IMR-90 (cell line): ENCODE data around the gene FEM1B. TPM values are rescaled to one million over a fixed set of nuclear protein-coding genes. Genes with fewer than 3 reads are reported as not detected.

Experiments
- ATAC-seq: fragments of 200-7000 bp; cut with Tn5 transposase; 2 replicates; pipeline ENCODE4 v1.9.1; 2020; ENCODE audit warnings: low read depth, mild to moderate bottlenecking, moderate library complexity
- BruUV-seq: library from RNA; stranded (reverse); fragments of 400-500 nt; replicated peaks from 2 replicates; lab custom pipeline; 2021; lab: Mats Ljungman, UMichigan
- CTCF ChIA-PET: fragments of 300-600 bp; formaldehyde crosslinking; extraction: SDS; loops from one replicate; lab custom pipeline; 2021; ENCODE audit warnings: antibody characterized with exemption; lab: Yijun Ruan, JAX
- POLR2A ChIA-PET: fragments of 300-600 bp; sonication (Branson Sonifier 250); formaldehyde crosslinking; loops from one replicate; lab custom pipeline; 2022; ENCODE audit warnings: antibody characterized with exemption; ENCODE audit not compliant: unreplicated experiment; lab: Charles Lee
- DNase-seq: peaks from one replicate; pipeline ENCODE4 v3.0.0; 2013
- H2AFZ ChIP-seq: replicated peaks from 2 replicates; pipeline ENCODE3; 2013; ENCODE audit warnings: low read length, mild to moderate bottlenecking; ENCODE audit not compliant: poor library complexity
- H2AK5ac ChIP-seq: 2 replicates; pipeline ENCODE4 v1.6.1; 2013; ENCODE audit warnings: low read depth, low read length, inconsistent platforms
- H2AK9ac ChIP-seq: replicated peaks from 2 replicates; pipeline ENCODE3; 2013; ENCODE audit warnings: mild to moderate bottlenecking, low read depth, low read length, moderate library complexity; ENCODE audit not compliant: poor library complexity
- H2BK120ac ChIP-seq: 2 replicates; pipeline ENCODE4 v1.6.1; 2013; ENCODE audit warnings: low read depth, low read length, inconsistent platforms
- H2BK15ac ChIP-seq: 3 replicates; pipeline ENCODE4 v1.6.1; 2013; ENCODE audit warnings: low read depth, low read length, inconsistent platforms
- H2BK20ac ChIP-seq: 2 replicates; pipeline ENCODE4 v1.6.1; 2013; ENCODE audit warnings: low read depth, mild to moderate bottlenecking, inconsistent platforms, low read length, moderate library complexity
- H2BK5ac ChIP-seq: 2 replicates; pipeline ENCODE4 v1.6.1; 2013; ENCODE audit warnings: mild to moderate bottlenecking, low read depth, low read length, inconsistent platforms; ENCODE audit not compliant: poor library complexity, severe bottlenecking
- H3K14ac ChIP-seq: replicated peaks from 2 replicates; pipeline ENCODE4 v1.6.1; 2013; ENCODE audit warnings: low read depth, low read length, inconsistent platforms
- H3K18ac ChIP-seq: 2 replicates; pipeline ENCODE4 v1.6.1; 2013; ENCODE audit warnings: low read depth, low read length, control low read depth
- H3K23ac ChIP-seq: 2 replicates; pipeline ENCODE4 v1.6.1; 2013; ENCODE audit warnings: low read depth, low read length, inconsistent platforms
- H3K27ac ChIP-seq: 2 replicates; pipeline ENCODE4 v1.5.1; 2013; ENCODE audit warnings: mild to moderate bottlenecking, control low read depth, low read length; ENCODE audit not compliant: insufficient read depth
- H3K27me3 ChIP-seq: 2 replicates; pipeline ENCODE4 v1.6.1; 2013; ENCODE audit warnings: low read length; ENCODE audit not compliant: control insufficient read depth, insufficient read depth
- H3K36me3 ChIP-seq: 2 replicates; pipeline ENCODE4 v1.6.1; 2013; ENCODE audit warnings: low read length, mixed read lengths; ENCODE audit not compliant: control insufficient read depth, insufficient read depth
- H3K4ac ChIP-seq: 2 replicates; pipeline ENCODE4 v1.6.1; 2013; ENCODE audit warnings: low read depth, low read length, inconsistent platforms
- H3K4me1 ChIP-seq: 2 replicates; pipeline ENCODE4 v1.6.1; 2013; ENCODE audit warnings: low read length, mixed read lengths; ENCODE audit not compliant: control insufficient read depth, insufficient read depth
- H3K4me2 ChIP-seq: 2 replicates; pipeline ENCODE4 v1.6.1; 2013; ENCODE audit warnings: low read depth, mild to moderate bottlenecking, control low read depth, low read length, moderate library complexity
- H3K4me3 ChIP-seq: 2 replicates; pipeline ENCODE4 v1.5.1; 2013; ENCODE audit warnings: low read depth, mild to moderate bottlenecking, control low read depth, low read length, moderate library complexity; ENCODE audit not compliant: insufficient read depth
- H3K56ac ChIP-seq: 2 replicates; pipeline ENCODE4 v1.6.1; 2013; ENCODE audit warnings: low read length, inconsistent platforms; ENCODE audit not compliant: insufficient read depth; ENCODE audit errors: extremely low read depth
- H3K79me1 ChIP-seq, 2 experiments: 2 replicates each; pipeline ENCODE4 v1.6.1; 2013; ENCODE audit warnings: low read length in 2 of 2, inconsistent platforms in 1 of 2, low read depth in 1 of 2
- H3K9ac ChIP-seq: 2 replicates; pipeline ENCODE4 v1.6.1; 2013; ENCODE audit warnings: low read depth, low read length, control low read depth
- H3K9me1 ChIP-seq: 2 replicates; pipeline ENCODE4 v1.6.1; 2013; ENCODE audit warnings: low read length, inconsistent platforms; ENCODE audit not compliant: insufficient read depth
- H3K9me3 ChIP-seq: 2 replicates; pipeline ENCODE4 v1.6.1; 2013; ENCODE audit warnings: low read length; ENCODE audit not compliant: control insufficient read depth, insufficient read depth
- H4K20me1 ChIP-seq: 2 replicates; pipeline ENCODE4 v1.6.1; 2013; ENCODE audit warnings: low read length, inconsistent platforms; ENCODE audit not compliant: insufficient read depth
- H4K5ac ChIP-seq: 2 replicates; pipeline ENCODE4 v1.6.1; 2013; ENCODE audit warnings: mild to moderate bottlenecking, low read depth, low read length, control low read depth
- H4K8ac ChIP-seq, 2 experiments: 2 replicates each; pipeline ENCODE4 v1.6.1; 2013; ENCODE audit warnings: low read depth in 2 of 2, low read length in 2 of 2, control low read depth in 1 of 2, inconsistent platforms in 1 of 2
- H4K91ac ChIP-seq: 2 replicates; pipeline ENCODE4 v1.6.1; 2013; ENCODE audit warnings: low read depth, low read length, inconsistent platforms; ENCODE audit not compliant: insufficient read depth
- BHLHE40 ChIP-seq: fragments of 150-350 bp; IDR thresholded peaks from 2 replicates; pipeline ENCODE4 v1.6.1; 2016; ENCODE audit warnings: mild to moderate bottlenecking, low read depth, low read length
- POLR2A ChIP-seq: IDR thresholded peaks from 2 replicates; pipeline ENCODE4 v1.6.1; 2012; ENCODE audit warnings: mild to moderate bottlenecking, low read depth, low read length
- SMC3 ChIP-seq: fragments of 150-350 bp; IDR thresholded peaks from 2 replicates; pipeline ENCODE4 v1.6.1; 2016; ENCODE audit warnings: low read depth, mild to moderate bottlenecking, antibody characterized with exemption, low read length, moderate library complexity
- WGBS, 2 experiments: methylation state at CpG; one replicate each; pipeline versions ENCODE4 v1.1.5 to v1.1.7; 2013; ENCODE audit warnings: missing lambda C conversion rate in 2 of 2; ENCODE audit not compliant: insufficient read length in 1 of 2; ENCODE audit errors: extremely low coverage in 2 of 2; 5-methylcytosine and 5-hydroxymethylcytosine counted together
- dilution Hi-C: fragments of 300-500 bp; cut with HindIII; formaldehyde crosslinking; loops from one replicate; pipeline ENCODE4 v1.14.3; 2018; ENCODE audit warnings: low sequenced_read_pairs; ENCODE audit not compliant: unreplicated experiment
- in situ Hi-C: fragments of 300-500 bp; cut with MboI; formaldehyde crosslinking; loops from 3 replicates; pipeline ENCODE4 v1.14.3; 2019; ENCODE audit warnings: low sequenced_read_pairs, inconsistent platforms, mixed read lengths
- intact Hi-C: fragments of 100-400 bp; cut with micrococcal nuclease; formaldehyde crosslinking; loops from 2 replicates; pipeline ENCODE4 v1.10.0; 2022
- polyA plus RNA-seq, 3 experiments: library from polyadenylated mRNA; depleted of rRNA; stranded (reverse); fragments of >200 nt; gene quantifications; 2 replicates each; pipeline ENCODE4 v1.2.3, GENCODE V29; 2012; ENCODE audit warnings: low replicate concordance in 1 of 3
- total RNA-seq: library from RNA; depleted of rRNA; stranded (reverse); fragments of >200 nt; gene quantifications from 2 replicates; pipeline ENCODE4 v1.2.3, GENCODE V29; 2012
- TF ChIP-seq, protein P1 (sequence below): fragments of 150-350 bp; IDR thresholded peaks from 2 replicates; pipeline ENCODE4 v1.6.1; 2016; ENCODE audit warnings: low read depth, mild to moderate bottlenecking, low read length, moderate library complexity, borderline replicate concordance

The FEM1B gene
- total and polyA plus RNA-seq, 2 of the 4 experiments (the other 2 are of a cell fraction), result 16.9 to 51.4 TPM

DNA sequence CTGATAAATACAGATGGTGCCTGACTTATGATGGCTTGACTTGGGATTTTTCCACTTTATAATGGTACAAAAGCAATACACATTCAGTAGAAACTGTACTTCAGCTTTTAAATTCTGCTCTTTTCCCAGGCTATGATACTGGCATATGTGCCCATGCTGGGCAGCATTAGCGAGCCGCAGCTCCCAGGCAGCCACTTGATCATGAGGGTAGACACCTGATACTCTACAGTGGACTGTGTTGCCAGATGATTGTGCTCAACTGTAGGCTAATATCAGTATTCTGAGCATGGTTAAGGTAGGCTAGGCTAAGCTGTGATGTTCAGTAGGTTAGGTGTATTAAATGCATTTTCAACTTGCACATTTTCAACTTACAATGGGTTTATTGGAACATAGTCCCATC, 17.7 kb upstream of the FEM1B start:
- Histone ChIP-seq H3K18ac (no peak overlapping the region), H4K5ac (no peak overlapping the region), H4K91ac (no peak overlapping the region), H4K8ac (no peak overlapping the region), H3K4me1 (no peaks in the 10 kb centered on the region; the same call in 1 of the 2 replicates), H3K23ac (no peak overlapping the region), H3K27me3 (0 out of 2 replicates have a peak, but pooled peaks cover 1% of the 10 kb centered on the region), H3K9me3 (no peaks in the 10 kb centered on the region), H3K27ac (no peak overlapping the region), H2AK5ac (no peak overlapping the region), H2BK15ac (no peak overlapping the region), H2AFZ (no peak overlapping the region), H3K56ac (no peak overlapping the region), H3K4me2 (no peak overlapping the region), H3K14ac (no peak overlapping the region), H3K4ac (no peak overlapping the region), H3K36me3 (no peaks in the 10 kb centered on the region), H3K79me1 (no peaks in the 10 kb centered on the region), H2BK20ac (no peak overlapping the region), H3K4me3 (no peak overlapping the region), H2AK9ac (no peak overlapping the region), H2BK120ac (no peak overlapping the region), H2BK5ac (no peak overlapping the region), H3K9me1 (no peaks in the 10 kb centered on the region), H3K9ac (no peak overlapping the region), H4K20me1 (no peaks in the 10 kb centered on the region)
- TF ChIP-seq, protein P1, sequence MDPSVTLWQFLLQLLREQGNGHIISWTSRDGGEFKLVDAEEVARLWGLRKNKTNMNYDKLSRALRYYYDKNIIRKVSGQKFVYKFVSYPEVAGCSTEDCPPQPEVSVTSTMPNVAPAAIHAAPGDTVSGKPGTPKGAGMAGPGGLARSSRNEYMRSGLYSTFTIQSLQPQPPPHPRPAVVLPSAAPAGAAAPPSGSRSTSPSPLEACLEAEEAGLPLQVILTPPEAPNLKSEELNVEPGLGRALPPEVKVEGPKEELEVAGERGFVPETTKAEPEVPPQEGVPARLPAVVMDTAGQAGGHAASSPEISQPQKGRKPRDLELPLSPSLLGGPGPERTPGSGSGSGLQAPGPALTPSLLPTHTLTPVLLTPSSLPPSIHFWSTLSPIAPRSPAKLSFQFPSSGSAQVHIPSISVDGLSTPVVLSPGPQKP, result no peak
- no peak for TF ChIP-seq POLR2A
- TF ChIP-seq BHLHE40, result no peak
- no peak for TF ChIP-seq SMC3
- intact Hi-C loops, result no loop called here
- no TSS peak for BruUV-seq
- DNase-seq, result no peak
- CTCF ChIA-PET, result no interaction called here
- dilution Hi-C loops, result no loop called here
- in situ Hi-C loops, result no loop called here
- WGBS, 2 experiments, result no CpG with 5 or more reads among the region's 2 CpGs
- no peak for ATAC-seq
- POLR2A ChIA-PET, result interaction anchor here (0.5 kb wide), 1 partner anchor 162 kb away, joined by 3 read pairs; no protein-coding TSS in a partner anchor
